ENCODE results near the gene CCPG1. TPM values are rescaled to one million over a fixed set of nuclear protein-coding genes. Genes with fewer than 3 reads are reported as not detected.

The CCPG1 gene
- total RNA-seq, 1 donor from 2014 or later, result 31.5 TPM

- no peaks in the 10 kb centered on the region for H3K36me3 Mint-ChIP-seq (ENCODE audit: low read depth, unreplicated experiment)
- H3K27me3 Mint-ChIP-seq (ENCODE audit: unreplicated experiment), result peaks cover 2% of the 10 kb centered on the region
- DNase-seq (ENCODE audit: low spot score), result no peak
- peaks cover 11% of the 10 kb centered on the region for H3K4me1 Mint-ChIP-seq (ENCODE audit: unreplicated experiment)
- no peak for TF ChIP-seq CTCF (IDR thresholded peaks at IDR 0.05; ENCODE audit: unreplicated experiment)
- H3K4me3 Mint-ChIP-seq (ENCODE audit: unreplicated experiment), result no peak overlapping the region
- H3K9me3 Mint-ChIP-seq (ENCODE audit: unreplicated experiment), result no peaks in the 10 kb centered on the region
- H3K27ac Mint-ChIP-seq (ENCODE audit: unreplicated experiment), result no peak overlapping the region
Measured at GRCh38 chr15:55361048-55361447, 47.1 kb downstream of the CCPG1 start.

- Mint-ChIP-seq H3K27ac (ENCODE audit: unreplicated experiment) (peak overlapping the region; percentile 62), H3K27me3 (ENCODE audit: unreplicated experiment) (peaks cover 2% of the 10 kb centered on the region), H3K9me3 (ENCODE audit: unreplicated experiment) (no peaks in the 10 kb centered on the region), H3K4me3 (ENCODE audit: unreplicated experiment) (no peak overlapping the region), H3K36me3 (ENCODE audit: low read depth, unreplicated experiment) (no peaks in the 10 kb centered on the region), H3K4me1 (ENCODE audit: unreplicated experiment) (peaks cover 11% of the 10 kb centered on the region)
- DNase-seq (ENCODE audit: low spot score), result no peak
- no peak for TF ChIP-seq CTCF (IDR thresholded peaks at IDR 0.05; ENCODE audit: unreplicated experiment)
Measured at GRCh38 chr15:55360256-55360655, 47.9 kb downstream of the CCPG1 start.

GRCh38 chr15:55358471-55358870 lies 49.7 kb downstream of the CCPG1 start:
- Mint-ChIP-seq H3K27me3 (ENCODE audit: unreplicated experiment) (peaks cover 2% of the 10 kb centered on the region), H3K9me3 (ENCODE audit: unreplicated experiment) (no peaks in the 10 kb centered on the region), H3K27ac (ENCODE audit: unreplicated experiment) (no peak overlapping the region), H3K36me3 (ENCODE audit: low read depth, unreplicated experiment) (no peaks in the 10 kb centered on the region), H3K4me1 (ENCODE audit: unreplicated experiment) (peaks cover 8% of the 10 kb centered on the region), H3K4me3 (ENCODE audit: unreplicated experiment) (no peak overlapping the region)
- DNase-seq (ENCODE audit: low spot score), result no peak
- TF ChIP-seq CTCF (IDR thresholded peaks at IDR 0.05; ENCODE audit: unreplicated experiment), result no peak

- no peak overlapping the region for H3K27ac Mint-ChIP-seq (ENCODE audit: unreplicated experiment)
- peaks cover 8% of the 10 kb centered on the region for H3K4me1 Mint-ChIP-seq (ENCODE audit: unreplicated experiment)
- H3K9me3 Mint-ChIP-seq (ENCODE audit: unreplicated experiment), result no peaks in the 10 kb centered on the region
- no peak for TF ChIP-seq CTCF (IDR thresholded peaks at IDR 0.05; ENCODE audit: unreplicated experiment)
- DNase-seq (ENCODE audit: low spot score), result no peak
- H3K4me3 Mint-ChIP-seq (ENCODE audit: unreplicated experiment), result no peak overlapping the region
- H3K36me3 Mint-ChIP-seq (ENCODE audit: low read depth, unreplicated experiment), result no peaks in the 10 kb centered on the region
- H3K27me3 Mint-ChIP-seq (ENCODE audit: unreplicated experiment), result peaks cover 2% of the 10 kb centered on the region
Measured at GRCh38 chr15:55357774-55358173, 50.4 kb downstream of the CCPG1 start.

- H3K4me1 Mint-ChIP-seq (ENCODE audit: unreplicated experiment), result peaks cover 8% of the 10 kb centered on the region
- no peaks in the 10 kb centered on the region for H3K9me3 Mint-ChIP-seq (ENCODE audit: unreplicated experiment)
- H3K36me3 Mint-ChIP-seq (ENCODE audit: low read depth, unreplicated experiment), result no peaks in the 10 kb centered on the region
- H3K27me3 Mint-ChIP-seq (ENCODE audit: unreplicated experiment), result peaks cover 2% of the 10 kb centered on the region
- no peak overlapping the region for H3K4me3 Mint-ChIP-seq (ENCODE audit: unreplicated experiment)
- no peak for DNase-seq (ENCODE audit: low spot score)
- H3K27ac Mint-ChIP-seq (ENCODE audit: unreplicated experiment), result no peak overlapping the region
- TF ChIP-seq CTCF (IDR thresholded peaks at IDR 0.05; ENCODE audit: unreplicated experiment), result no peak
Measured at GRCh38 chr15:55356985-55357585, 51.1 kb downstream of the CCPG1 start.
